Right cardiac atrium (tissue), 5 donors: ENCODE measurements around the gene CDC5L. TPM values are rescaled to one million over a fixed set of nuclear protein-coding genes. Genes with fewer than 3 reads are reported as not detected.

Source experiments
- ATAC-seq, 2 donors: fragments of 200-7000 bp; cut with Tn5 transposase; one replicate each; pipeline versions ENCODE4 v1.8.0 to v1.9.1; 2020; ENCODE audit warnings: moderate library complexity in 2 of 2, mild to moderate bottlenecking in 1 of 2
- DNase-seq, 3 donors: peaks; one replicate each; pipeline ENCODE4 v3.0.0-alpha.2; 2020
- H3K27ac ChIP-seq: one replicate; pipeline ENCODE4 v1.5.1; 2013; ENCODE audit warnings: mild to moderate bottlenecking, low read length, control low read depth, moderate library complexity
- H3K27me3 ChIP-seq: one replicate; pipeline ENCODE4 v1.6.1; 2013; ENCODE audit not compliant: control insufficient read depth, insufficient read depth
- H3K4me1 ChIP-seq: one replicate; pipeline ENCODE4 v1.6.1; 2013; ENCODE audit warnings: low read length; ENCODE audit not compliant: control insufficient read depth, insufficient read depth
- H3K4me3 ChIP-seq: one replicate; pipeline ENCODE4 v1.5.1; 2013; ENCODE audit warnings: low read length, control low read depth
- H3K9me3 ChIP-seq: one replicate; pipeline ENCODE4 v1.6.1; 2013; ENCODE audit warnings: low read length; ENCODE audit not compliant: control insufficient read depth
- WGBS: extraction: QIAGEN DNeasy Blood & Tissue Kit; methylation state at CpG from one replicate; pipeline ENCODE4 v1.1.7; 2013; 5-methylcytosine and 5-hydroxymethylcytosine counted together
- intact Hi-C, 4 donors: fragments of 100-400 bp; cut with DNase I; formaldehyde crosslinking; loops; one replicate each; pipeline versions ENCODE4 v1.11.0 to v1.14.0; 2022 to 2023
- polyA plus RNA-seq: library from polyadenylated mRNA; stranded (reverse); fragments of 200-250 nt; gene quantifications from one replicate; pipeline ENCODE4 v1.2.3, GENCODE V29; 2013
- total RNA-seq, 4 donors: library from RNA; stranded (reverse); fragmentation: NEBNext Ultra II Directional; extraction: Animal tissue kit (Norgen Biotek cat#: 25700); gene quantifications; one replicate each; pipeline ENCODE4 v1.2.1, GENCODE V29; 2021
- donor health status: healthy with polysubstance abuse.
- donor health status: DM: no; HTN: yes; CAD: no.
- donor health status: DM: no; HTN: no; CAD: no.
- donor health status: DM: no; HTN: yes; CAD: no; lungs with severe emphysema.
- donor health status: DM: yes; HTN: yes; CAD: no.

Gene CDC5L
- total and polyA plus RNA-seq, 5 donors, result 9.9 to 20.2 (median 19.5) TPM

DNA sequence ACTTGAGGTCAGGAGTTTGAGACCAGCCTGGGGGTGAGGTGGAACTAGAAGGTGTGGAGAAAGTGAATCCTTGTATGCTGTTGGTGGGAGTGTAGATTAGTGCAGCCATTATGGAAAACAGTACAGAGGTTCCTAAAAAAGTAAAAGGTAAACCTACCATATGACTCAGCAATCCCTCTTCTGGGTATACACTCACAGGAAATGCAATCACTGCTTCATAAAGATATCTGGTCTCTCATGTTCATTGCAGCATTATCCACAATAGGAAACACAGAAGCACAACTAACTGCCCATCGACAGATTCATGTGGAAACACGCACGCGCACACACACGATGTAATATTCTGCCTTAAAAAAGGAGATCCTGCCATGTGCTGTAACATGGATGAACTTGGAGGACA is 66.7 kb downstream of the CDC5L start:
- no peaks in the 10 kb centered on the region for H3K27me3 ChIP-seq
- peaks cover 3% of the 10 kb centered on the region for H3K4me1 ChIP-seq
- intact Hi-C loops, result no loop called here
- ATAC-seq (no peak), DNase-seq (no peak)
- H3K9me3 ChIP-seq, result no peaks in the 10 kb centered on the region
- 95% methylated on average over 5 of the region's 5 CpGs for whole genome bisulfite sequencing
- H3K27ac ChIP-seq, result no peak overlapping the region
- no peak overlapping the region for H3K4me3 ChIP-seq

DNA sequence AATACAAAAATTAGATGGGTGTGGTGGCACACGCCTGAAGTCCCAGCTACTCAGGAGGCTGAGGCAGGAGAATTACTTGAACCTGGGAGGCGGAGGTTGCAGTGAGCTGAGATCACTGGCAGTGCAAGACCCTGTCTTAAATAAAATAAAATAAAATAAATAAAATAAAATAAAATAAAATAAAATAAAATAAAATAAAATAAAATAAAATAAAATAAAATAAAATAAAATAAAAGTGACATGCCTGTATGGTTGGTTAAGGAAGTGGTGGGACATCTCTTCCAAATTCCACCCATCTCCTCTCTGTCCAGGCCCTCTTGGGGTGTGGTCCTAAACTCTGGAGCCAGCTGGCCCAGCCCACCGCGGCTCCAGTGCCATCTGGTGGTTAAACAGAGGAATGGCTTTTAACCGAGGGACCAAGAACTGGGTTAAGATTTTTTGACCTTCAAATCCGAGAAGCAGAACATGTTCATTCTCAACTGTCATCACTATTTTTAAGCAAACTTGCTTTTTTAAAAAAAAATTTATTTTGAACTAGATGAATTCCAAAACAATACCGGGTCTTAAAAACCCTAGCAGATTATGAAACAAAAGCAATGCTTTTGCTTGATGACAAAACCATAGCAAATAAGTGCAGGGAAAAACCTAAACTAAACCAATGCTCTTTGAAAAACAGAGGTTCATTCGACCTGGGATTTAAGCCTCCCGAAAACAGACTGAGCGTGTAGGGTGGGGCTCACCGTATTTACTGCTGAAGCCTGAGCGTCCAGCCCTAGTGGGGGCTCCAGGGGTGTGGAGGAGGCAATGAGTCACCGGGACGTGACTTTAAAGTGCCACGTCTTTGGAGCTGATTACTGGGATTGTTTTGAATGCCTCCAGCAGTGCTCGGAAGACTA is 68.8 kb downstream of the CDC5L start:
- H3K4me1 ChIP-seq, result peaks cover 3% of the 10 kb centered on the region
- intact Hi-C loops, result no loop called here
- no peaks in the 10 kb centered on the region for H3K9me3 ChIP-seq
- peak; percentile 69 to 78 for ATAC-seq
- H3K27me3 ChIP-seq, result no peaks in the 10 kb centered on the region
- WGBS, result 33% methylated on average over 16 of the region's 16 CpGs
- H3K27ac ChIP-seq, result no peak overlapping the region
- DNase-seq, result peak; percentile 44 to 81 (median 72)
- H3K4me3 ChIP-seq, result no peak overlapping the region

DNA sequence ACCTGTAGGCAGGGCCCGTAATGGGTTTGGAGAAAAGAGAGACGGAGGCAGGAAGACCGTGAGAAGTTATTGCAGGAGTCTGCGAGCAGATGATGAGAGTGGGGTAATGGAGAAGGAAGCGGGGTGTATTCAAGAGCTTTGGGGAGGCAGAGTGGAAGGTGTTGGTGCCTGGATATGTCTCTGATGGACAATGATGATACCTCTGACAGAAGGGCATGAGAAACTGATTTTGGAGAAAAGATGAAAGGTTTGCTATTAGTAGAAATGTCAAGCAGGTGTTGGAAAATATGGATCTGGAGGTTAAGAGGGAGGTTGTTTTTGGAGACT is 69.4 kb downstream of the CDC5L start:
- WGBS, result 82% methylated on average over 5 of the region's 5 CpGs
- no peak for ATAC-seq
- peaks cover 3% of the 10 kb centered on the region for H3K4me1 ChIP-seq
- DNase-seq, result no peak
- intact Hi-C loops, result no loop called here
- H3K9me3 ChIP-seq, result no peaks in the 10 kb centered on the region
- H3K27ac ChIP-seq, result no peak overlapping the region
- no peak overlapping the region for H3K4me3 ChIP-seq
- no peaks in the 10 kb centered on the region for H3K27me3 ChIP-seq

DNA sequence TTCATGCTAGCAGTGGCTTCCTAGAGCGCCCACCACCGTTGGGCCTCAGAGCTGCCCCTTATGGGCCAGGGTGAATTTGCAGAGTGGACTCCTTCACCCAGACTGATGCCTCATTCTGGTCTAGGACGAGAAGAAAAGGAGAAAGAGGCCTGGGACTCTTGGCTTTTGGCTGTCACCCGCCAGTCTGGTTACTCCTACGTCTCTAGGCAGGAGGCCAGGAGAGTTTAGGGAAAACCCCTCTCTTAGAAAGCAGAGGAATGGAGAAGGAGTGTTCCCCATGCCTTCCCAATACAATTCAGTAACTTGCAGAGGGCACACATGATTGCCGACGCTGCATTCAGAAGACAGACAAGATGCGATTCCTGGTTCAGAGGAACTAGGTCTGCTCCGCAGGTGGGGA is 70.1 kb downstream of the CDC5L start:
- no peaks in the 10 kb centered on the region for H3K27me3 ChIP-seq
- H3K4me1 ChIP-seq, result no peaks in the 10 kb centered on the region
- no peak overlapping the region for H3K27ac ChIP-seq
- intact Hi-C loops, result no loop called here
- no peaks in the 10 kb centered on the region for H3K9me3 ChIP-seq
- H3K4me3 ChIP-seq, result no peak overlapping the region
- peak in 1 of 3 donors; percentile 37 for DNase-seq
- ATAC-seq, result peak; percentile 14 to 21
- 58% methylated on average over 9 of the region's 9 CpGs for WGBS

DNA sequence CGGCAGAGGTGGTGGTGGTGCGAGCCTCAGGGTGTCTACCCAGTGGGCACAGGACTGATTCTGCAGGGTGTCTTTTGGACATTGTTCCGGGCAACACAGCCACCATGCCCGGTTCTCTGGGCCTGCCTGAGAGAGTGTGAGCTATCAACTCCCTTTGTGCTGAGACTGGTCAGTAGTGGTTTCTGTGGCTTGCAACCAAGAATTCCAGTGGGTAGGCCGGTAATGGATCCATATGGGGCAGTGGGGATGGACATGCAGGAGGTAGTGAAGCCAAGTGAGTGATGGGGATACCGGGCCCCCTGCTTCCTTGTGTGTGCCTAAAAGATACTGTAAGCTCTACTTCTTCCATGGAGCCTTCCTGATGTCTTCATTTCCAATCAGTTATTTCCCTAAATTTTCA is 71.0 kb downstream of the CDC5L start:
- ATAC-seq (no peak), DNase-seq (peak in 1 of 3 donors; percentile 36)
- H3K4me1 ChIP-seq, result no peaks in the 10 kb centered on the region
- intact Hi-C loops, result no loop called here
- no peaks in the 10 kb centered on the region for H3K27me3 ChIP-seq
- H3K9me3 ChIP-seq, result no peaks in the 10 kb centered on the region
- H3K4me3 ChIP-seq, result no peak overlapping the region
- no peak overlapping the region for H3K27ac ChIP-seq
- WGBS, result 97% methylated on average over 6 of the region's 6 CpGs

DNA sequence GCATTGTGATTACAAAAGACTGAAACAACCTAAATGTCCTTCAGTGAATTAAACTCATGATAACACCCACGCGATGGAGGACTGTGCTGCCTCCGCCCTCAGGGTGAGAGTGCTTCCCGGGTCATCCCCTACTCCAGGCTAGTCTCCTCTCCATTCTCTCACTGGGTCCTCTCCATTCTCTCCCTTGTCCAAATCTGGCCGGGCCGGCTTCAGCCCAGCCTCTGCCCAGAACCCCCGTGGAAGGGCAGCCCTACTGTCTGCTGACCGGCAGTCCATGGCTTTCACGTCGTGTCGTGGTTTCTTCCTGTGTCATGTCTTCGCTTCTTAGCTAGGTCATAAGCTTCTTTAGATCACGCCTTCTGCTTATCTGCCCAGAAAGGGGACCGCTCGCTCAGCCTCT is 74.8 kb downstream of the CDC5L start:
- Histone ChIP-seq H3K4me1 (peaks cover 3% of the 10 kb centered on the region), H3K9me3 (no peaks in the 10 kb centered on the region), H3K27me3 (no peaks in the 10 kb centered on the region), H3K4me3 (no peak overlapping the region), H3K27ac (no peak overlapping the region)
- 82% methylated on average over 15 of the region's 15 CpGs for WGBS
- DNase-seq (no peak), ATAC-seq (no peak)
- intact Hi-C loops, result no loop called here

DNA sequence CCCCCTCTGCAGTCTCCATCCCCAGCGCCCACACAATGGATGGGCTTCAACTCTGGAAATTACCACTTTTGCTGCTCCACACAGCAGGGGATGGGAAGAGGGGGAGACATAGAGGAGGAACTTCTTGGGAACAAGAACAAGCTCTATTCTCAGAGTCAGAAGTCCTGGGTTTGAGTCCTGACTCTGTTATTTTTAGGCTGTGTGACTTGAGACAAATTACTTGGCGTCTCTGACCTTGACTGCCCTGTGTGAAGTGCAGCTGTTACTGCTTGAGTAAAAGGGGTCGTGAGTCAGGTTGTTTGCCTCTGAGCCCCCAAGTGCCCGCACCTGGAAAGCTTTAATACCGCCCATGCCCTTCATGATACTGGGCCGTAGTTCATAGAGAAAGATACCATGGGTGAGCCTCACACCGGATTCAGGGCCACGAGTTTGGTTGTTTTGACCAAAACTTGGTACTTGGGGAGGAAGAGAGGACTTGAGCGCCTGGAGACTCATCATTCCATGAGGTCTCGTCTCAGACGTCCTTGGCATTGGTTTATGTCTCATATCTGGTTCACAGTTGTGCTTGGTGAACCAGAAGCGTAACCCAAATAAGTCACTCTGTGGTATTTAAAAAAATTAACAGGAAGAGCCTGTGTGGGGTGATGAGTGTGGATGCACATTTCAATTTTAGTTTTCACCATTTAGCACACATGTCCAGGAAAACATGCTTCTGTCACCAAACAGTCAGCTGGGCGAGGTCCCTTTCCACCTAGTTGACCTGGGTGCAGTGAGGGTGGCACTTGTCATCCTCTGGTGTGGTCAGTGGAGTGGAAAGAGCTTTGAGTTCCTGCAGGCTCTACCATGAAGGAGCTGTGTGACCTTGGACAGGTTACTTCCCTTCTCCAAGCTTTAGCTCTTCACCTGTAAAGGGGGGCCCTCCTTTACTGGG is 75.6 kb downstream of the CDC5L start:
- Histone ChIP-seq H3K27me3 (no peaks in the 10 kb centered on the region), H3K4me1 (peaks cover 3% of the 10 kb centered on the region), H3K9me3 (no peaks in the 10 kb centered on the region), H3K27ac (no peak overlapping the region), H3K4me3 (no peak overlapping the region)
- intact Hi-C loops, result no loop called here
- no peak for ATAC-seq
- WGBS, result 91% methylated on average over 13 of the region's 13 CpGs
- DNase-seq, result no peak

DNA sequence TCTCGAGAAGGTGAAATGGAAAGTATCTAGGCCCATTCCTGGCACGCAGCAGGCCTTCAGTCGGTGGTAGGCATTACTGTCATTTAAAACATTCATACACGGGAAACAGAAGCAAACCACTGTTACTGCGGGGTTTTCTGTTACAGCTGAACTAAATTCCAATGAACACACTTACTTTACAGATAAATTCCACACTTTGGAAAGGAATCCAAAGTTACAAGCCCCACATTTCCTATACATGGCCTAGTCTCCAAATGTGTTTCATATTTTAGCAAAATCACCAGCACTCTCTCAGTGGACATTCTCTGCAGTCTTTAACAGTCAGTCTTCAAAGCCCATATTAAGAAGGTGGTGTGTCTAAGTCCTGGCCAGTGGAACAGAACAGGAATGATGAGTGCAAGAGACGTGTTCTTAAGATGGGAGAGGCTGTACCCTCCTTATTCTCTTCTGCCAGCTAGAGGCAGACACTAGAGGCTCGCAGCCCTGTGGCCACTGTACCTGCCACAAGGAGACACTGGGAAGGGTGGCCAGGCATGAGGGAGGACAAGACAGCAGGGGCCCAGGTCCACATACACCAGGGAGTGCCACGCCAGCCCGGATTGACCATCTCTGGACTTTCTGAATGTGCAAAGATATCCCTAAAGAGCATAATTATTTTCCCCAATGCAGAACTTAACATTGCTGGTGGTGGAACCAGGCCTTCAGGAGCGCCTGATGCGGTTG is 76.4 kb downstream of the CDC5L start:
- H3K27ac ChIP-seq, result no peak overlapping the region
- peaks cover 3% of the 10 kb centered on the region for H3K4me1 ChIP-seq
- no peaks in the 10 kb centered on the region for H3K9me3 ChIP-seq
- 90% methylated on average over 11 of the region's 11 CpGs for WGBS
- no peak overlapping the region for H3K4me3 ChIP-seq
- DNase-seq (no peak), ATAC-seq (no peak)
- intact Hi-C loops, result no loop called here
- no peaks in the 10 kb centered on the region for H3K27me3 ChIP-seq

DNA sequence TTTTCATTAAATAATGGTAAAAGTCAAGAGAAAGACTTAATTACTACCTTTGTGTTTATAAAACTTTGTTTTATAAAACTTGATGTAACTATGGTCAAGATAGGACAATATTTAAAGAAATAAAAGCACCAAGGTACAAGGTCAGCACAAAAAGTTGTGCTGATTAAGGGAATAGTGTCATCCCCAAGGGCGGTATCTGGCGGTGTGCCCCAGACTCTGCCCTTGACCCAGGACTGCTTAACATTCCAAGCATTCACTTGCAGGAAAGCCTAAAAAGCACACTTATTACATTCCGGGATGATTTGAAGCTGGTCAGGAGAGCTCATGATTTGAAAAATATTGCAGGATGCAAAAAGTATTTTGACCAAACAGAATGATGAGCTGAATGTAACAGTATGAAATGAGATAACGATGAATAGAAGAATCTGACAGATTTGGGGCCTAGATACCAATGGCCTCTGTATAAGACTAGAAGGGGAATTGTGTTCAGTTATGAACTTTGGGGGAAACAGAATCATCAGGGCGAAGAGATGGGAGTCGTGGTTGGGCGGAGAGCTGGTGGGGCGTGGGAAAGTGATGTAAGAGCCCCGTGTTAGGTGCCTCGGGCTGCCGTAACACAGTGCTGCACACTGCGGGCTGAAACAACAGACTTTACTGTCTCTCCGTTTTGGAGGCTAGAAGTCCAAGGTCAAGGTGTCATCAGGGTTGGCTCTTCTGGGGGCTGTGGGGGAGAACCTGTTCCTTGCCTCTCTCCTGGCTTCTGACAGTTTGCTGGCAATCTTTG is 77.2 kb downstream of the CDC5L start:
- Histone ChIP-seq H3K4me1 (peaks cover 3% of the 10 kb centered on the region), H3K27me3 (no peaks in the 10 kb centered on the region), H3K27ac (no peak overlapping the region), H3K4me3 (no peak overlapping the region), H3K9me3 (no peaks in the 10 kb centered on the region)
- peak in 1 of 3 donors; percentile 83 for DNase-seq
- peak in 1 of 2 donors; percentile 54 for ATAC-seq
- 74% methylated on average over 13 of the region's 13 CpGs for WGBS
- intact Hi-C loops, result no loop called here

DNA sequence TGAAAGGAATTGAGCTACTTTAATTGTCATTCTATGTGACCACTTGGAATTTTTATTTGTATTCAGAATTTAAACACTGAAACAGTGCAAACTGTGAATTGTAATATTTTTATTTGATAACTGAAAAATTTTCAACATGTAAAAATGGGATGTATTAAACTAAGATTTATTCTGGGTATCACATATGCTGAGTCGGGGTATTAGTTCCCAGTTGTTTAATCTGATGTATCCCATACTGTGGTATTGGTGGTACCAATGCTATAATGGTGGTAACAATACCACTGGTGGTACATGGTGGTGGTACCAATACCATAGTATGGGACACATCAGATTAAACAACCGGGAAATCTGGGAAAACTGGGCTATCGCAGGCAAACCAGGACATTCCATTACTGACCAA is 79.4 kb downstream of the CDC5L start:
- 93% methylated on average over 3 of the region's 3 CpGs for WGBS
- DNase-seq, result no peak
- Histone ChIP-seq H3K27me3 (no peaks in the 10 kb centered on the region), H3K9me3 (no peaks in the 10 kb centered on the region), H3K4me3 (no peak overlapping the region), H3K4me1 (peaks cover 3% of the 10 kb centered on the region), H3K27ac (no peak overlapping the region)
- ATAC-seq, result no peak
- intact Hi-C loops, result no loop called here
